ENCODE results near the gene SUFU. TPM values are rescaled to one million over a fixed set of nuclear protein-coding genes. Genes with fewer than 3 reads are reported as not detected.

Gene SUFU
- total and polyA plus RNA-seq, 2 of the 13 experiments (the other 11 are each of a cell fraction or from before 2014, with no cell fraction given) = 2.9 to 5.5 TPM

- TF ChIP-seq, protein P1, sequence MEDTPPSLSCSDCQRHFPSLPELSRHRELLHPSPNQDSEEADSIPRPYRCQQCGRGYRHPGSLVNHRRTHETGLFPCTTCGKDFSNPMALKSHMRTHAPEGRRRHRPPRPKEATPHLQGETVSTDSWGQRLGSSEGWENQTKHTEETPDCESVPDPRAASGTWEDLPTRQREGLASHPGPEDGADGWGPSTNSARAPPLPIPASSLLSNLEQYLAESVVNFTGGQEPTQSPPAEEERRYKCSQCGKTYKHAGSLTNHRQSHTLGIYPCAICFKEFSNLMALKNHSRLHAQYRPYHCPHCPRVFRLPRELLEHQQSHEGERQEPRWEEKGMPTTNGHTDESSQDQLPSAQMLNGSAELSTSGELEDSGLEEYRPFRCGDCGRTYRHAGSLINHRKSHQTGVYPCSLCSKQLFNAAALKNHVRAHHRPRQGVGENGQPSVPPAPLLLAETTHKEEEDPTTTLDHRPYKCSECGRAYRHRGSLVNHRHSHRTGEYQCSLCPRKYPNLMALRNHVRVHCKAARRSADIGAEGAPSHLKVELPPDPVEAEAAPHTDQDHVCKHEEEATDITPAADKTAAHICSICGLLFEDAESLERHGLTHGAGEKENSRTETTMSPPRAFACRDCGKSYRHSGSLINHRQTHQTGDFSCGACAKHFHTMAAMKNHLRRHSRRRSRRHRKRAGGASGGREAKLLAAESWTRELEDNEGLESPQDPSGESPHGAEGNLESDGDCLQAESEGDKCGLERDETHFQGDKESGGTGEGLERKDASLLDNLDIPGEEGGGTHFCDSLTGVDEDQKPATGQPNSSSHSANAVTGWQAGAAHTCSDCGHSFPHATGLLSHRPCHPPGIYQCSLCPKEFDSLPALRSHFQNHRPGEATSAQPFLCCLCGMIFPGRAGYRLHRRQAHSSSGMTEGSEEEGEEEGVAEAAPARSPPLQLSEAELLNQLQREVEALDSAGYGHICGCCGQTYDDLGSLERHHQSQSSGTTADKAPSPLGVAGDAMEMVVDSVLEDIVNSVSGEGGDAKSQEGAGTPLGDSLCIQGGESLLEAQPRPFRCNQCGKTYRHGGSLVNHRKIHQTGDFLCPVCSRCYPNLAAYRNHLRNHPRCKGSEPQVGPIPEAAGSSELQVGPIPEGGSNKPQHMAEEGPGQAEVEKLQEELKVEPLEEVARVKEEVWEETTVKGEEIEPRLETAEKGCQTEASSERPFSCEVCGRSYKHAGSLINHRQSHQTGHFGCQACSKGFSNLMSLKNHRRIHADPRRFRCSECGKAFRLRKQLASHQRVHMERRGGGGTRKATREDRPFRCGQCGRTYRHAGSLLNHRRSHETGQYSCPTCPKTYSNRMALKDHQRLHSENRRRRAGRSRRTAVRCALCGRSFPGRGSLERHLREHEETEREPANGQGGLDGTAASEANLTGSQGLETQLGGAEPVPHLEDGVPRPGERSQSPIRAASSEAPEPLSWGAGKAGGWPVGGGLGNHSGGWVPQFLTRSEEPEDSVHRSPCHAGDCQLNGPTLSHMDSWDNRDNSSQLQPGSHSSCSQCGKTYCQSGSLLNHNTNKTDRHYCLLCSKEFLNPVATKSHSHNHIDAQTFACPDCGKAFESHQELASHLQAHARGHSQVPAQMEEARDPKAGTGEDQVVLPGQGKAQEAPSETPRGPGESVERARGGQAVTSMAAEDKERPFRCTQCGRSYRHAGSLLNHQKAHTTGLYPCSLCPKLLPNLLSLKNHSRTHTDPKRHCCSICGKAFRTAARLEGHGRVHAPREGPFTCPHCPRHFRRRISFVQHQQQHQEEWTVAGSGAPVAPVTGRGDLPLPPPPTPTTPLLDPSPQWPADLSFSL (CRISPR knock-in tag; IDR thresholded peaks at IDR 0.05) = no peak
Measured at GRCh38 chr10:102580230-102580629, 76.5 kb downstream of the SUFU start (continued).

GRCh38 chr10:102581401-102581800, 77.6 kb downstream of the SUFU start:
- ChIA-PET CTCF (ENCODE audit: low intra/inter-chr PET ratio, low total read pairs) (no interaction called here), POLR2A (interaction anchor here (0.6 kb wide), 1 partner anchor 351 kb away, joined by 3 read pairs; no protein-coding TSS in a partner anchor)
- H3K4me2 ChIP-seq (ENCODE audit: low read depth, low read length) = no peak overlapping the region
- intact Hi-C loops (cut with micrococcal nuclease; ENCODE audit: unreplicated experiment) (no loop called here), in situ Hi-C loops (cut with HindIII; ENCODE audit: extremely low pct_ligation_motif_present, low pct_unique_long_range_greater_than_20kb) (loop anchor here (5.0 kb wide), 1 partner anchor 79 kb away; the partner anchor contains the start of genes ACTR1A and SUFU)
- 86% methylated on average over 8 of the region's 8 CpGs for WGBS (ENCODE audit: low lambda C conversion rate)
- FAIRE-seq (no peak), ATAC-seq (no peak), DNase-seq (ENCODE audit: low spot score) (no peak)
- H2AFZ ChIP-seq (ENCODE audit: low read length) = no peak overlapping the region
- no peaks in the 10 kb centered on the region for H3K36me3 ChIP-seq (replicated peaks in 1 of 2; ENCODE audit: control insufficient read depth in 1 of 2, insufficient read depth in 2 of 2, low read length in 2 of 2)
- BruUV-seq (replicated peaks) = no TSS peak
- H3K27ac ChIP-seq (ENCODE audit: extremely low read length, insufficient read depth, low read length) = no peak overlapping the region
- no peaks in the 10 kb centered on the region for H3K9me3 ChIP-seq (ENCODE audit: low read length)
- H3K27me3 ChIP-seq (ENCODE audit: control insufficient read depth in 1 of 2, insufficient read depth in 2 of 2, low read length in 2 of 2) = no peaks in the 10 kb centered on the region
- H3K9ac ChIP-seq (ENCODE audit: insufficient read depth, low read depth, low read length) = no peak overlapping the region
- no peaks in the 10 kb centered on the region for H4K20me1 ChIP-seq (ENCODE audit: insufficient read depth, low read length)
- no peak overlapping the region for H3K4me3 ChIP-seq (replicated peaks in 1 of 3; ENCODE audit: insufficient read depth in 1 of 3, low read depth in 2 of 3, low read length in 3 of 3)
- H3K4me1 ChIP-seq (ENCODE audit: insufficient read depth, low read length) = peaks cover 6% of the 10 kb centered on the region
- no peaks in the 10 kb centered on the region for H3K79me2 ChIP-seq (ENCODE audit: insufficient read depth, low read length)
- TF ChIP-seq GABPA (IDR thresholded peaks at IDR 0.05; ENCODE audit: low read depth, low read length) = no peak
- TF ChIP-seq GABPA (CRISPR knock-in tag; IDR thresholded peaks at IDR 0.05; ENCODE audit: low read depth) = no peak
- TF ChIP-seq ZNF749 (CRISPR knock-in tag; IDR thresholded peaks at IDR 0.05; ENCODE audit: borderline replicate concordance) = no peak
- TF ChIP-seq RBFOX2 (IDR thresholded peaks at IDR 0.05; ENCODE audit: low read depth, low read length) = no peak
- no peak for TF ChIP-seq SKIL (CRISPR knock-in tag; IDR thresholded peaks at IDR 0.05; ENCODE audit: borderline replicate concordance)
- no peak for TF ChIP-seq BCL3 (CRISPR knock-in tag; IDR thresholded peaks at IDR 0.05)

Measured in HepG2 (cell line).